MM.1S (cell line): ENCODE data around the gene UBL4A.

ENCODE experiments used
- EZH2 ChIP-seq: fragments of 300-600 bp; sonication (generic); optimal IDR thresholded peaks from 2 replicates; pipeline ENCODE3; 2017; ENCODE audit warnings: low read depth, mild to moderate bottlenecking, antibody characterized with exemption, low read length, mixed read lengths
- TF ChIP-seq, protein P1 (sequence below): fragments of 300-600 bp; sonication (generic); IDR thresholded peaks from 2 replicates; pipeline ENCODE4 v1.5.1; 2016; ENCODE audit warnings: antibody characterized with exemption, low read length, mixed read lengths

DNA sequence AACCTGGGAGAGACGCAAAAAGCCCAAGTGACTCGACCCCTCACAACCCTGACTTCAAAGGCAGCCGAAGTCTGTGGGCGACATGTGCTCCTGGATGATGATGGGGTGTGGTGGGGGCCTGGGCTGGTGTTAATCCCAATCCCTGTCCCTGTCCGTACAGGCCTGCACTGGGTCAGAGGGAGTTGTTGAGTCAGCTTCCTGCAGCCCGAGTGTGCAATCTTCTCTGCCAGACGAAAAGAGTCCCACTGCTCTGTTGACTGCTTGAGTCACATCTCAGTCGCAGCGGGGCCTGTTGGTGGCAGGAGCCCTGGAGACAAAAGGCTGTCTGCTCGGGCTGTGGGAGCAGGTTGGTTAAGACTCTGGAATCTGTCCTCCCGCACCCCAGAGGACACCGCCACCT, 19.3 kb upstream of the UBL4A start:
- TF ChIP-seq, protein P1, sequence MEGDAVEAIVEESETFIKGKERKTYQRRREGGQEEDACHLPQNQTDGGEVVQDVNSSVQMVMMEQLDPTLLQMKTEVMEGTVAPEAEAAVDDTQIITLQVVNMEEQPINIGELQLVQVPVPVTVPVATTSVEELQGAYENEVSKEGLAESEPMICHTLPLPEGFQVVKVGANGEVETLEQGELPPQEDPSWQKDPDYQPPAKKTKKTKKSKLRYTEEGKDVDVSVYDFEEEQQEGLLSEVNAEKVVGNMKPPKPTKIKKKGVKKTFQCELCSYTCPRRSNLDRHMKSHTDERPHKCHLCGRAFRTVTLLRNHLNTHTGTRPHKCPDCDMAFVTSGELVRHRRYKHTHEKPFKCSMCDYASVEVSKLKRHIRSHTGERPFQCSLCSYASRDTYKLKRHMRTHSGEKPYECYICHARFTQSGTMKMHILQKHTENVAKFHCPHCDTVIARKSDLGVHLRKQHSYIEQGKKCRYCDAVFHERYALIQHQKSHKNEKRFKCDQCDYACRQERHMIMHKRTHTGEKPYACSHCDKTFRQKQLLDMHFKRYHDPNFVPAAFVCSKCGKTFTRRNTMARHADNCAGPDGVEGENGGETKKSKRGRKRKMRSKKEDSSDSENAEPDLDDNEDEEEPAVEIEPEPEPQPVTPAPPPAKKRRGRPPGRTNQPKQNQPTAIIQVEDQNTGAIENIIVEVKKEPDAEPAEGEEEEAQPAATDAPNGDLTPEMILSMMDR, result no peak
- no peak for TF ChIP-seq EZH2
